Glutamatergic neuron (in vitro differentiated cells): ENCODE results near the gene KCNK16. TPM values are rescaled to one million over a fixed set of nuclear protein-coding genes. Genes with fewer than 3 reads are reported as not detected.

ENCODE experiments used
- DNase-seq: peaks from one replicate; pipeline ENCODE4 v3.0.0; 2022
- H3K27ac Mint-ChIP-seq: one replicate; pipeline ENCODE4 v1.8.0; 2020; ENCODE audit warnings: mild to moderate bottlenecking, mixed read lengths, inconsistent platforms; ENCODE audit not compliant: unreplicated experiment
- H3K27me3 Mint-ChIP-seq: one replicate; pipeline ENCODE4 v1.8.0; 2020; ENCODE audit warnings: mild to moderate bottlenecking, moderate library complexity, mixed read lengths, inconsistent platforms; ENCODE audit not compliant: unreplicated experiment
- H3K36me3 Mint-ChIP-seq: one replicate; pipeline ENCODE4 v1.8.0; 2020; ENCODE audit warnings: mild to moderate bottlenecking, mixed read lengths, inconsistent platforms; ENCODE audit not compliant: unreplicated experiment
- H3K4me1 Mint-ChIP-seq: one replicate; pipeline ENCODE4 v1.8.0; 2020; ENCODE audit warnings: mild to moderate bottlenecking, low read depth, mixed read lengths, inconsistent platforms; ENCODE audit not compliant: unreplicated experiment
- H3K4me3 Mint-ChIP-seq: one replicate; pipeline ENCODE4 v1.8.0; 2020; ENCODE audit warnings: mild to moderate bottlenecking, mixed read lengths, inconsistent platforms; ENCODE audit not compliant: unreplicated experiment
- H3K9me3 Mint-ChIP-seq: one replicate; pipeline ENCODE4 v1.8.0; 2020; ENCODE audit warnings: mild to moderate bottlenecking, moderate library complexity, mixed read lengths, inconsistent platforms; ENCODE audit not compliant: unreplicated experiment
- total RNA-seq: library from RNA; stranded (reverse); fragmentation: NEBNext Ultra II Directional; extraction: Animal tissue kit (Norgen Biotek cat#: 25700); gene quantifications from one replicate; pipeline ENCODE4 v1.2.1, GENCODE V29; 2021; ENCODE audit not compliant: unreplicated experiment
- TF ChIP-seq, protein P1 (sequence below): fragments of 200-600 bp; sonication (generic); IDR thresholded peaks from one replicate; pipeline ENCODE4 v1.5.0; 2021; ENCODE audit not compliant: partially characterized antibody, unreplicated experiment

Gene KCNK16
- total RNA-seq, 1 donor from 2014 or later: not detected

DNA sequence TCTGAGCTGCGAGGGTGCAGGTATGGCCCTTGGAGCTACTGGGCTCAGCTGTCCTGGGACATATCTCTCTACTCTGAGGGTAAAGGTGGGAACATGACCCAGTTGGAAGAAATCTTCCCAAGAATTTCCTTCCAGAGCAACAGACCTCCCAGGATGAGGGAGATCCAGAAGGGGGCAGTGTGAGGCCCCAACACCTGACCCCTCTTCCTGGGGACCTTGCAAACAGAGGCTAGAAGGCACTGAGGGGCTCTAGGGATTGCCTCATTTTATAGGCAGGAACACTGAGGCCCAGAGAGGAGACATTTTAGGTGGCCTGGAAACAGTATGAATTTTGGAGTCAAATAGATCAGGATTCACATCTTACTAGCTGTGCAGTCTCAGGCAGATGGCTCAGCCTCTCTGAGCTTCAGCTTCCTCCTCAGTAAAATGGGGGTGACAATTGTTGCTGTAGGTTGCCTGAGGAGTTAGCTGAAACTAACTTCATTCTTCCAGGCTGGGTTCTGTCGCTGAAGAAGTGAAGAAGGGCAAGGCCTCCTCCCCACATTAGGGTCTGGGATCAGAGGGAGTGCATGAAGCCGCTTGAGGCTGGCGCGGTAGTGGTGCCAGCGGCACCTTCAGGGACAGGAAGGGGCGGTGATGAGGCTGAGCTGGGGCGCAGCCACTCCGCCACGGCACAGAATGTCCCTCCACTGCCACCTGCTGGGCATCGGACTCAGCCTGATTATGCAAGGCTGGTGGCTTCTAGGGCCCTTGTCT lies 19.7 kb downstream of the KCNK16 start:
- Mint-ChIP-seq H3K4me3 (no peak overlapping the region), H3K9me3 (peaks cover 4% of the 10 kb centered on the region), H3K27me3 (peaks cover 9% of the 10 kb centered on the region), H3K36me3 (peaks cover 4% of the 10 kb centered on the region), H3K4me1 (no peaks in the 10 kb centered on the region), H3K27ac (no peak overlapping the region)
- TF ChIP-seq, protein P1, sequence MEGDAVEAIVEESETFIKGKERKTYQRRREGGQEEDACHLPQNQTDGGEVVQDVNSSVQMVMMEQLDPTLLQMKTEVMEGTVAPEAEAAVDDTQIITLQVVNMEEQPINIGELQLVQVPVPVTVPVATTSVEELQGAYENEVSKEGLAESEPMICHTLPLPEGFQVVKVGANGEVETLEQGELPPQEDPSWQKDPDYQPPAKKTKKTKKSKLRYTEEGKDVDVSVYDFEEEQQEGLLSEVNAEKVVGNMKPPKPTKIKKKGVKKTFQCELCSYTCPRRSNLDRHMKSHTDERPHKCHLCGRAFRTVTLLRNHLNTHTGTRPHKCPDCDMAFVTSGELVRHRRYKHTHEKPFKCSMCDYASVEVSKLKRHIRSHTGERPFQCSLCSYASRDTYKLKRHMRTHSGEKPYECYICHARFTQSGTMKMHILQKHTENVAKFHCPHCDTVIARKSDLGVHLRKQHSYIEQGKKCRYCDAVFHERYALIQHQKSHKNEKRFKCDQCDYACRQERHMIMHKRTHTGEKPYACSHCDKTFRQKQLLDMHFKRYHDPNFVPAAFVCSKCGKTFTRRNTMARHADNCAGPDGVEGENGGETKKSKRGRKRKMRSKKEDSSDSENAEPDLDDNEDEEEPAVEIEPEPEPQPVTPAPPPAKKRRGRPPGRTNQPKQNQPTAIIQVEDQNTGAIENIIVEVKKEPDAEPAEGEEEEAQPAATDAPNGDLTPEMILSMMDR: peak; percentile 81
- DNase-seq: peak; percentile 91

DNA sequence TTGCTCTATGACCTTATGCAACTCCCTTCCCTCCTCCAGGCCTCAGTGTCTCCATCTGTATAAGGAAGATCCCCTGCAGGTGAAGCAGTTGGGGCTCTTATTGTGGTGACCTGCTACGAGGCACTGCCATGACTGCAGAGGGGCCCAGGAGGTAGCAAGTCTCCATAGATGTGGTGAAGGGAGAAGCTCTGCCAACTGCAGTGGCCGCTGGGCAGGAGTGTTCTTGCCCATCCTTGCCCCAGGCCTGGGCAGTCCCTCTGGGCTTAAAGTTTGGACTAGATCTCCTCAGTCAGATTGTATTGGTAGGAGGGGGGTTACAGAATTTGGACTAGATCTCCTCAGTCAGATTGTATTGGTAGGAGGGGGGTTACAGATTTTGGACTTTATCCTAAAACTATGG lies 20.5 kb downstream of the KCNK16 start:
- H3K36me3 Mint-ChIP-seq: peaks cover 4% of the 10 kb centered on the region
- H3K27ac Mint-ChIP-seq: no peak overlapping the region
- peaks cover 7% of the 10 kb centered on the region for H3K27me3 Mint-ChIP-seq
- no peak overlapping the region for H3K4me3 Mint-ChIP-seq
- no peak for DNase-seq
- peaks cover 2% of the 10 kb centered on the region for H3K4me1 Mint-ChIP-seq
- H3K9me3 Mint-ChIP-seq: peaks cover 4% of the 10 kb centered on the region
- TF ChIP-seq, protein P1: no peak

DNA sequence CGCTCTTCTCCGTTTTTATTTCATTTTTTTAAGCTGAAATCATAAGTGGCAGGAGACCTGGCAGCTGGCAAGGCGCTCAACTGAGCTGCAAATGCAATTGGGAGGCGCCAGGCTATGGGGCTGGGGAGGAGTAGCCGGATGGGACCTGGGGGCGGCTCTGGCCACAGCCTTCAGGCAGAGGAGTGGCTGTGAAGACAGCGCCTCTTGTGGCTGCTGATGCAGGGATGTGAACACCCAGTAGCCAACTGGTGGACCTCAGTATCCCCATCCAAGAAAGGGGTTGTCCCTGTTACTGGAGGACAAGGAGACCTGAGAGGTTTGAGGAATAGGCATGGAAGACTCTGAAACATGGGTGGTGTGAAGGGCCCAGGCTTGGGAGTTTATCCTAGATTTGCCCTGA lies 20.9 kb downstream of the KCNK16 start:
- TF ChIP-seq, protein P1: peak; percentile 46
- no peak overlapping the region for H3K27ac Mint-ChIP-seq
- H3K4me3 Mint-ChIP-seq: no peak overlapping the region
- peak; percentile 52 for DNase-seq
- peaks cover 4% of the 10 kb centered on the region for H3K4me1 Mint-ChIP-seq
- H3K36me3 Mint-ChIP-seq: peaks cover 4% of the 10 kb centered on the region
- peaks cover 4% of the 10 kb centered on the region for H3K9me3 Mint-ChIP-seq
- H3K27me3 Mint-ChIP-seq: peaks cover 7% of the 10 kb centered on the region

DNA sequence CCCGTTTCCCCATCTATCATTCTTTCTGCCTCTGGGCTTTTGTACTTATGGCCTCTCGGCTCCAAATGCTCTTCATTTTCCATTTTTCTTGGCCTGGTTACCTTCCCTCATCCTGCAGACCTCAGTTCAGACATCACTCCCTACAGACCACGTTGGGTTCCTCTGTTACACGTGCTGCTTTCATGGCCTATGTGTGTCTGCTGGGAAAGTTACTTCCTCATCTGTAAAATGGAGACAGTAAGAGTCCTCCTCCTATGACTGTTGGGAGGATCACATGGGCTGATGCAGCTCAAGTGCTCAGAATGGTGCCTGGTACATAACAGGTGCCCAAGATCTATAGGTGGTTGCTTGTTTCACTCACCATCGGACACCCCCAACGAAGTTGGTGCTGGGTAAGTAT lies 21.8 kb downstream of the KCNK16 start:
- H3K4me3 Mint-ChIP-seq: no peak overlapping the region
- no peak overlapping the region for H3K27ac Mint-ChIP-seq
- TF ChIP-seq, protein P1: no peak
- peaks cover 6% of the 10 kb centered on the region for H3K27me3 Mint-ChIP-seq
- DNase-seq: no peak
- peaks cover 4% of the 10 kb centered on the region for H3K4me1 Mint-ChIP-seq
- peaks cover 4% of the 10 kb centered on the region for H3K36me3 Mint-ChIP-seq
- peaks cover 3% of the 10 kb centered on the region for H3K9me3 Mint-ChIP-seq

DNA sequence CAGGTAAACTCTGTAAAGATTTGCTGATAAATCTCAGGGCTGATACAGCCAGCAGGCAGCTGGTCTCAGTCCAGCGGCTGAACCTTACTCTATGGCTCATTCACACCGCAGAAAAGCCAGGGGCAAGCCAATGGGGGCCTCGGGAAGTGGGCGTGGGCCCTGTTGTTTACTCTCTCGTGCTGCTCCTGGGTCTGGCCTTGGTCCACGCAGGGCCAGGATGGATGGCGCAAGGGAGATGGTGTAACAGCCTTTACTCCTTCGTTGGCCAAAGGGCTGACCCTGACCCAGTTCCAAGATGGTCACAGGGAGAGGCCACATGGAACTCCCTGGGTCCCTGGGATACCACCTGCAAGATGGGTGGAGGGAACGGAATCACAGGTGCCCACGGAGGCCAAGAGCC lies 24.4 kb downstream of the KCNK16 start:
- no peak for DNase-seq
- Mint-ChIP-seq H3K27me3 (peaks cover 2% of the 10 kb centered on the region), H3K9me3 (peaks cover 2% of the 10 kb centered on the region), H3K27ac (no peak overlapping the region), H3K4me1 (peaks cover 4% of the 10 kb centered on the region), H3K4me3 (no peak overlapping the region), H3K36me3 (peaks cover 4% of the 10 kb centered on the region)
- TF ChIP-seq, protein P1: no peak
